ENCODE results near the gene ERP44.

GRCh38 chr9:100011062-100011681 is 87.6 kb downstream of the ERP44 start:
- TF ChIP-seq POLR2A (IDR thresholded peaks at IDR 0.05; ENCODE audit: low read depth, low read length), result no peak
- no peak for TF ChIP-seq POLR2AphosphoS5 (IDR thresholded peaks at IDR 0.05; ENCODE audit: low read depth, low read length)
